Dedifferentiated amniotic fluid mesenchymal stem cell (primary cell): Measurements from ENCODE around the gene SSBP3.

Experiments
- DNase-seq: peaks from one replicate; pipeline ENCODE4 v3.0.0-alpha.2; 2016; ENCODE audit errors: extremely low spot score

Gene SSBP3

GRCh38 chr1:54371038-54371941 lies 34.9 kb downstream of the SSBP3 start:
- no peak for DNase-seq

- no peak for DNase-seq
These were observed 35.8 kb downstream of the SSBP3 start for GRCh38 chr1:54370287-54370989.

- DNase-seq: no peak
These were observed 38.6 kb downstream of the SSBP3 start for GRCh38 chr1:54367613-54368012.

GRCh38 chr1:54365847-54366246 lies 40.3 kb downstream of the SSBP3 start:
- DNase-seq: no peak

GRCh38 chr1:54365398-54365797 lies 40.8 kb downstream of the SSBP3 start:
- no peak for DNase-seq

GRCh38 chr1:54364995-54365394 lies 41.2 kb downstream of the SSBP3 start:
- no peak for DNase-seq

GRCh38 chr1:54364582-54364981 lies 41.6 kb downstream of the SSBP3 start:
- no peak for DNase-seq

GRCh38 chr1:54363925-54364324 lies 42.3 kb downstream of the SSBP3 start:
- no peak for DNase-seq

- no peak for DNase-seq
These were observed 43.3 kb downstream of the SSBP3 start for GRCh38 chr1:54362881-54363340.

- DNase-seq: no peak
These were observed 44.9 kb downstream of the SSBP3 start for GRCh38 chr1:54361342-54361741.

GRCh38 chr1:54360165-54361005 lies 45.8 kb downstream of the SSBP3 start:
- no peak for DNase-seq

- DNase-seq: no peak
These were observed 46.6 kb downstream of the SSBP3 start for GRCh38 chr1:54359393-54360162.

- DNase-seq: no peak
These were observed 47.6 kb downstream of the SSBP3 start for GRCh38 chr1:54358503-54359168.

- no peak for DNase-seq
These were observed 48.2 kb downstream of the SSBP3 start for GRCh38 chr1:54357967-54358366.

GRCh38 chr1:54356680-54357147 lies 49.5 kb downstream of the SSBP3 start:
- no peak for DNase-seq

GRCh38 chr1:54355931-54356679 lies 50.1 kb downstream of the SSBP3 start:
- DNase-seq: no peak

GRCh38 chr1:54354899-54355298 lies 51.3 kb downstream of the SSBP3 start:
- DNase-seq: no peak

GRCh38 chr1:54353959-54354358 lies 52.2 kb downstream of the SSBP3 start:
- DNase-seq: no peak

GRCh38 chr1:54352755-54353154 lies 53.4 kb downstream of the SSBP3 start:
- no peak for DNase-seq

- no peak for DNase-seq
These were observed 55.8 kb downstream of the SSBP3 start for GRCh38 chr1:54350360-54350759.
